A673 (cell line): Measurements from ENCODE around the gene KCNK3. TPM values are rescaled to one million over a fixed set of nuclear protein-coding genes. Genes with fewer than 3 reads are reported as not detected.

ENCODE experiments used
- BruUV-seq: library from RNA; stranded (reverse); fragments of 400-500 nt; replicated peaks from 2 replicates; lab custom pipeline; 2021; lab: Mats Ljungman, UMichigan
- CTCF ChIA-PET: fragments of 300-600 bp; sonication (Branson Sonifier 250); formaldehyde crosslinking; loops from one replicate; lab custom pipeline; 2022; ENCODE audit warnings: antibody characterized with exemption; lab: Charles Lee
- POLR2A ChIA-PET: fragments of 300-600 bp; sonication (Branson Sonifier 250); formaldehyde crosslinking; loops from one replicate; lab custom pipeline; 2022; ENCODE audit warnings: antibody characterized with exemption; ENCODE audit not compliant: low non-redundant PET; lab: Charles Lee
- DNase-seq: peaks from one replicate; pipeline ENCODE4 v3.0.0-alpha.2; 2015; ENCODE audit warnings: low spot score
- H3K27ac ChIP-seq: fragments of 200-600 bp; sonication (generic); 2 replicates; pipeline ENCODE4 v1.5.1; 2016; ENCODE audit warnings: mixed run types, low read depth, mild to moderate bottlenecking, mixed read lengths, antibody characterized with exemption, low read length; ENCODE audit not compliant: poor library complexity, severe bottlenecking
- H3K27me3 ChIP-seq: fragments of 200-600 bp; sonication (generic); replicated peaks from 2 replicates; pipeline ENCODE4 v1.6.1; 2017; ENCODE audit warnings: mixed run types, low read depth, mild to moderate bottlenecking, mixed read lengths, antibody characterized with exemption, low read length; ENCODE audit not compliant: insufficient read depth, poor library complexity
- H3K36me3 ChIP-seq: fragments of 200-600 bp; sonication (generic); 2 replicates; pipeline ENCODE4 v1.6.1; 2016; ENCODE audit warnings: mixed run types, mild to moderate bottlenecking, mixed read lengths, antibody characterized with exemption, low read length; ENCODE audit not compliant: insufficient read depth, poor library complexity, severe bottlenecking
- H3K4me1 ChIP-seq: fragments of 200-600 bp; sonication (generic); 2 replicates; pipeline ENCODE4 v1.6.1; 2017; ENCODE audit warnings: mixed run types, mild to moderate bottlenecking, mixed read lengths, antibody characterized with exemption, low read length; ENCODE audit not compliant: insufficient read depth, poor library complexity, severe bottlenecking
- H3K4me3 ChIP-seq: fragments of 200-600 bp; sonication (generic); 2 replicates; pipeline ENCODE4 v1.5.1; 2016; ENCODE audit warnings: low read depth, mixed run types, mild to moderate bottlenecking, mixed read lengths, low read length; ENCODE audit not compliant: poor library complexity, severe bottlenecking
- H3K9me3 ChIP-seq: fragments of 200-600 bp; sonication (generic); 2 replicates; pipeline ENCODE4 v1.6.1; 2016; ENCODE audit warnings: mixed run types, low read depth, mild to moderate bottlenecking, mixed read lengths, antibody characterized with exemption, low read length; ENCODE audit not compliant: poor library complexity, severe bottlenecking
- EZH2 ChIP-seq: fragments of 200-600 bp; sonication (generic); IDR thresholded peaks from 2 replicates; pipeline ENCODE4 v1.6.1; 2017; ENCODE audit warnings: borderline replicate concordance, low read depth, mild to moderate bottlenecking, mixed read lengths, antibody characterized with exemption, low read length; ENCODE audit not compliant: poor library complexity, severe bottlenecking
- intact Hi-C: fragments of 100-400 bp; cut with micrococcal nuclease; formaldehyde crosslinking; loops from one replicate; pipeline ENCODE4 v1.10.0; 2022; ENCODE audit not compliant: unreplicated experiment
- total RNA-seq: library from RNA; stranded (reverse); gene quantifications from 2 replicates; pipeline ENCODE4 v1.2.3, GENCODE V29; 2021
- TF ChIP-seq, protein P1 (sequence below): fragments of 300-800, 200-600 bp; sonication (generic); conservative IDR thresholded peaks from 2 replicates; pipeline ENCODE4 v1.5.1; 2017; ENCODE audit warnings: low read depth, mild to moderate bottlenecking, antibody characterized with exemption, low read length, moderate library complexity, mixed read lengths

Gene KCNK3
- total RNA-seq, 1 experiment from 2014 or later = 0.13 TPM

- no peak overlapping the region for H3K4me3 ChIP-seq
- intact Hi-C loops = no loop called here
- no peak overlapping the region for H3K27ac ChIP-seq
- DNase-seq = no peak
- TF ChIP-seq, protein P1, sequence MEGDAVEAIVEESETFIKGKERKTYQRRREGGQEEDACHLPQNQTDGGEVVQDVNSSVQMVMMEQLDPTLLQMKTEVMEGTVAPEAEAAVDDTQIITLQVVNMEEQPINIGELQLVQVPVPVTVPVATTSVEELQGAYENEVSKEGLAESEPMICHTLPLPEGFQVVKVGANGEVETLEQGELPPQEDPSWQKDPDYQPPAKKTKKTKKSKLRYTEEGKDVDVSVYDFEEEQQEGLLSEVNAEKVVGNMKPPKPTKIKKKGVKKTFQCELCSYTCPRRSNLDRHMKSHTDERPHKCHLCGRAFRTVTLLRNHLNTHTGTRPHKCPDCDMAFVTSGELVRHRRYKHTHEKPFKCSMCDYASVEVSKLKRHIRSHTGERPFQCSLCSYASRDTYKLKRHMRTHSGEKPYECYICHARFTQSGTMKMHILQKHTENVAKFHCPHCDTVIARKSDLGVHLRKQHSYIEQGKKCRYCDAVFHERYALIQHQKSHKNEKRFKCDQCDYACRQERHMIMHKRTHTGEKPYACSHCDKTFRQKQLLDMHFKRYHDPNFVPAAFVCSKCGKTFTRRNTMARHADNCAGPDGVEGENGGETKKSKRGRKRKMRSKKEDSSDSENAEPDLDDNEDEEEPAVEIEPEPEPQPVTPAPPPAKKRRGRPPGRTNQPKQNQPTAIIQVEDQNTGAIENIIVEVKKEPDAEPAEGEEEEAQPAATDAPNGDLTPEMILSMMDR = no peak
- no peak for TF ChIP-seq EZH2
- H3K4me1 ChIP-seq = no peaks in the 10 kb centered on the region
- ChIA-PET POLR2A (no interaction called here), CTCF (no interaction called here)
- H3K9me3 ChIP-seq = no peaks in the 10 kb centered on the region
- H3K27me3 ChIP-seq = no peaks in the 10 kb centered on the region
- BruUV-seq = no TSS peak
- H3K36me3 ChIP-seq = peaks cover 6% of the 10 kb centered on the region
Observed at GRCh38 chr2:26772064-26773001, 79.8 kb downstream of the KCNK3 start.

DNA sequence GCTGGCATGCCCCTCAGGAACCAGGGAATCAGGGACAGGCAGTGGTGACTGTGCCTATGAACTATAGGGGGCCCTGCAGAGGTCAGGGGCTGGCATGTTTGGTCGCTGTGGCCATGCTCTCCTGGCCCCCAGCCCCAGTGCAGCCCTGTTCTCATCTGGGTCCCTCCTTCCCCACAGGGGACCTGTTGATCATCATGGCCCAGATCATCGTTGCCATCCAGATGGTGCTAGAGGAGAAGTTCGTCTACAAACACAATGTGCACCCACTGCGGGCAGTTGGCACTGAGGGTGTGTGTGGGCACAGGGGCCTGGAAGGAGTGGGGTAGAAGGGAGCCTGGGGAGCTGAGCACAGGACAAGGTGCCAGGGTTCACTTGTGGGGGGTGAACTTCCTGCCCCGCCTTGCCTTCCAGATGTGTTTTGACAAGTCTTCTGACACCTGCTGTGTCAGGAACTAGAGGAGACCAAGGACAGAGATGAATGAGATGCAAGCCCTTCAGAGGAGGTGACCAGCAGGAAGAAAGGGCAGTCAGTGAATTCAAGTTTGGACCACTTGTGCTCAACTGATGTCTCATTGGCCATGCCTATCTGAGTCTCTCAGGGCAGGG is 83.8 kb downstream of the KCNK3 start:
- POLR2A ChIA-PET = interaction anchor here (0.5 kb wide), 1 partner anchor 533 kb away, joined by 4 read pairs; no protein-coding TSS in a partner anchor
- Histone ChIP-seq H3K4me3 (no peak overlapping the region), H3K4me1 (no peaks in the 10 kb centered on the region), H3K27me3 (no peaks in the 10 kb centered on the region), H3K27ac (no peak overlapping the region), H3K36me3 (peaks cover 18% of the 10 kb centered on the region), H3K9me3 (no peaks in the 10 kb centered on the region)
- no TSS peak for BruUV-seq
- intact Hi-C loops = no loop called here
- TF ChIP-seq, protein P1 = no peak
- TF ChIP-seq EZH2 = no peak
- CTCF ChIA-PET = no interaction called here
- DNase-seq = no peak

GRCh38 chr2:26778098-26778497 is 85.6 kb downstream of the KCNK3 start:
- TF ChIP-seq, protein P1 = no peak
- TF ChIP-seq EZH2 = no peak
- no peak for DNase-seq
- H3K9me3 ChIP-seq = no peaks in the 10 kb centered on the region
- POLR2A ChIA-PET = no interaction called here
- no peak overlapping the region for H3K27ac ChIP-seq
- H3K4me1 ChIP-seq = no peaks in the 10 kb centered on the region
- peaks cover 18% of the 10 kb centered on the region for H3K36me3 ChIP-seq
- intact Hi-C loops = no loop called here
- BruUV-seq = no TSS peak
- no peaks in the 10 kb centered on the region for H3K27me3 ChIP-seq
- CTCF ChIA-PET = no interaction called here
- H3K4me3 ChIP-seq = no peak overlapping the region
